Measurements from ENCODE around the gene MYOT.

DNA sequence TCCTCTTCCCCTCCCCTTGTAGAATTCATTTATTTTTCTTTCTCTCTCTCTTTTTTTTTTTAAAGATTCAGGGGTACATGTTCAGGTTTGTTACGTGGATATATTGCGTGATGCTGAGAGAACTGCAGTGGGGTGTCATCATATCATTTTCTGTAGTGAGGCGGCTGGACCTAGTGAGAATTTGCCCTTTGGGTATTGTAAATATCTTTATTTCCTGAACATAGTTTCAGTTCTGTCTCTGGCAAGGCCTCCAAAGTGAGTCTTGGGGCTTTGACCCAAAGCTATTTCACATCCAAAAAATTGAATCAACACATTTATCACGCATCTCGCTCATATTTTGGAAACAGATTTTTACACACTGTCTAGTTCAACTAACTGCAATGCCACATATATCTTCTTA is 25.4 kb upstream of the MYOT start:
- TF ChIP-seq, protein P1, sequence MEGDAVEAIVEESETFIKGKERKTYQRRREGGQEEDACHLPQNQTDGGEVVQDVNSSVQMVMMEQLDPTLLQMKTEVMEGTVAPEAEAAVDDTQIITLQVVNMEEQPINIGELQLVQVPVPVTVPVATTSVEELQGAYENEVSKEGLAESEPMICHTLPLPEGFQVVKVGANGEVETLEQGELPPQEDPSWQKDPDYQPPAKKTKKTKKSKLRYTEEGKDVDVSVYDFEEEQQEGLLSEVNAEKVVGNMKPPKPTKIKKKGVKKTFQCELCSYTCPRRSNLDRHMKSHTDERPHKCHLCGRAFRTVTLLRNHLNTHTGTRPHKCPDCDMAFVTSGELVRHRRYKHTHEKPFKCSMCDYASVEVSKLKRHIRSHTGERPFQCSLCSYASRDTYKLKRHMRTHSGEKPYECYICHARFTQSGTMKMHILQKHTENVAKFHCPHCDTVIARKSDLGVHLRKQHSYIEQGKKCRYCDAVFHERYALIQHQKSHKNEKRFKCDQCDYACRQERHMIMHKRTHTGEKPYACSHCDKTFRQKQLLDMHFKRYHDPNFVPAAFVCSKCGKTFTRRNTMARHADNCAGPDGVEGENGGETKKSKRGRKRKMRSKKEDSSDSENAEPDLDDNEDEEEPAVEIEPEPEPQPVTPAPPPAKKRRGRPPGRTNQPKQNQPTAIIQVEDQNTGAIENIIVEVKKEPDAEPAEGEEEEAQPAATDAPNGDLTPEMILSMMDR (IDR thresholded peaks at IDR 0.05): no peak
- TF ChIP-seq POLR2A (IDR thresholded peaks at IDR 0.05): no peak
- no peak for TF ChIP-seq EP300 (IDR thresholded peaks at IDR 0.05)

All from tibial nerve (tissue), 4 donors.